ENCODE measurements around the gene CATSPER3. TPM values are rescaled to one million over a fixed set of nuclear protein-coding genes. Genes with fewer than 3 reads are reported as not detected.

CATSPER3 gene
- total and polyA plus RNA-seq, 2 experiments from 2014 or later: 0.11 to 0.14 TPM

DNA sequence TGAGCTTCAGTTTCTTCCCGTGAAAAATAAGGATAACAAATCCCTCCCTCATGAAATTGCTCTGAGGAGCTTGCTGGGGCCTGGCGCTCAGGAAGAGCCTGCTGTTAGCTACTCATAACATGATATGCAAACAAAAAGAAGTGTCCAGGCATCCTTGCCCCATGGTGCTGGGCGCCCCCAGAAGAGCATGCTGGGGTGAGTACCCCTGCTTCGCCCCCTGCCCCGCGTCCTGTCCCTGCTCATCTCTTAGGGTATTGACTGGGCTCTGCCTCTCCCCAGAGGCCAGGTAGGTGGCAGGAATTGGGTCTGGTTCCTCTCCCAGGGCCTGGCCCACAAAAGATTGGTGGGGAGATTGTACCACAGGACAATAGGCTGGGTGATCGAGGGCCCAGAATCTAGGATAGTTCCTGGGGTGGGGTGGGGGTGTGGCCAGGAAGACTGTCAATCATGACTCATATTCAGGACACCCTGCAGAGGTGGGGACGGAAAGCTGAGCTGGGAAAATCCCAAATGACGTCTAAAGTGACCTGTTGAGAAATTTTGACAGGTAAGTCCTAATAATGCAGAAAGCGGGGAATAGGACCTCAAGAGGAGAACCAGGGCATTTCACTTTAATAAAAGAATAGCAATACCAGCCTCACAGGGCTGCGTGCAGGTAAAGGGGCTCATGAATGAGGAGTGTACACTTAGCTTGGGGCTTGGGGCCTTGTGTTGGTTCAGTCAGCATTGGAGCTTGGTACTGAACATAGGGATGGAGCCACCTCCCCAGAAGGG lies 57.4 kb downstream of the CATSPER3 start:
- TF ChIP-seq EZH2phosphoT487 (IDR thresholded peaks at IDR 0.05; ENCODE audit: insufficient read depth, low read depth) (no peak), EZH2 (IDR thresholded peaks at IDR 0.05; ENCODE audit: insufficient read depth, poor library complexity, severe bottlenecking) (no peak)
- DNase-seq: no peak
- H2AFZ ChIP-seq: no peak overlapping the region
- no peaks in the 10 kb centered on the region for H3K9me3 ChIP-seq (ENCODE audit: low read depth)
- no peak overlapping the region for H3K4me3 ChIP-seq
- no peaks in the 10 kb centered on the region for H3F3A ChIP-seq (ENCODE audit: insufficient read depth)
- in situ Hi-C loops (cut with MboI): no loop called here
- H3K9me2 ChIP-seq (ENCODE audit: insufficient read depth): no peaks in the 10 kb centered on the region
- H3K79me2 ChIP-seq (ENCODE audit: insufficient read depth): no peaks in the 10 kb centered on the region
- H3K27me3 ChIP-seq (replicated peaks; ENCODE audit: insufficient read depth): peaks cover 56% of the 10 kb centered on the region
- 81 to 83% methylated on average over 11 of the region's 11 CpGs for whole genome bisulfite sequencing, 2 experiments (ENCODE audit: low coverage in 1 of 2, low lambda C conversion rate in 2 of 2, missing lambda C conversion rate in 2 of 2)
- H3K4me1 ChIP-seq (ENCODE audit: insufficient read depth): no peaks in the 10 kb centered on the region
- H3K27ac ChIP-seq: no peak overlapping the region
- H4K20me1 ChIP-seq (ENCODE audit: insufficient read depth): no peaks in the 10 kb centered on the region
- H3K36me3 ChIP-seq (ENCODE audit: low read depth): no peaks in the 10 kb centered on the region
- no peak overlapping the region for H3K9ac ChIP-seq
- H3K4me2 ChIP-seq (ENCODE audit: unreplicated experiment): no peak overlapping the region

GRCh38 chr5:135025730-135026644 lies 58.3 kb downstream of the CATSPER3 start:
- Histone ChIP-seq H3K9me2 (ENCODE audit: insufficient read depth) (no peaks in the 10 kb centered on the region), H3K9ac (no peak overlapping the region), H3K27me3 (replicated peaks; ENCODE audit: insufficient read depth) (peaks cover 59% of the 10 kb centered on the region), H3K4me2 (ENCODE audit: unreplicated experiment) (no peak overlapping the region), H2AFZ (no peak overlapping the region), H3K36me3 (ENCODE audit: low read depth) (no peaks in the 10 kb centered on the region), H3K9me3 (ENCODE audit: low read depth) (no peaks in the 10 kb centered on the region), H4K20me1 (ENCODE audit: insufficient read depth) (no peaks in the 10 kb centered on the region), H3K4me3 (no peak overlapping the region), H3K4me1 (ENCODE audit: insufficient read depth) (no peaks in the 10 kb centered on the region), H3K27ac (no peak overlapping the region), H3K79me2 (ENCODE audit: insufficient read depth) (no peaks in the 10 kb centered on the region), H3F3A (ENCODE audit: insufficient read depth) (no peaks in the 10 kb centered on the region)
- WGBS, 2 experiments (ENCODE audit: low coverage in 1 of 2, low lambda C conversion rate in 2 of 2, missing lambda C conversion rate in 2 of 2): 82 to 84% methylated on average over 15 of the region's 15 CpGs
- no peak for TF ChIP-seq EZH2 (IDR thresholded peaks at IDR 0.05; ENCODE audit: insufficient read depth, poor library complexity, severe bottlenecking)
- no peak for TF ChIP-seq EZH2phosphoT487 (IDR thresholded peaks at IDR 0.05; ENCODE audit: insufficient read depth, low read depth)
- in situ Hi-C loops (cut with MboI): no loop called here
- no peak for DNase-seq

GRCh38 chr5:135026645-135027265 lies 59.0 kb downstream of the CATSPER3 start:
- no peak overlapping the region for H3K27ac ChIP-seq
- no peak overlapping the region for H3K9ac ChIP-seq
- DNase-seq: no peak

GRCh38 chr5:135027266-135027696 lies 59.6 kb downstream of the CATSPER3 start:
- Histone ChIP-seq H3K9me3 (ENCODE audit: low read depth) (no peaks in the 10 kb centered on the region), H3K27ac (no peak overlapping the region), H3K9ac (no peak overlapping the region), H3K9me2 (ENCODE audit: insufficient read depth) (no peaks in the 10 kb centered on the region), H3F3A (ENCODE audit: insufficient read depth) (no peaks in the 10 kb centered on the region), H4K20me1 (ENCODE audit: insufficient read depth) (no peaks in the 10 kb centered on the region), H3K4me2 (ENCODE audit: unreplicated experiment) (no peak overlapping the region), H3K36me3 (ENCODE audit: low read depth) (no peaks in the 10 kb centered on the region), H3K4me1 (ENCODE audit: insufficient read depth) (no peaks in the 10 kb centered on the region), H3K27me3 (replicated peaks; ENCODE audit: insufficient read depth) (peaks cover 63% of the 10 kb centered on the region), H3K79me2 (ENCODE audit: insufficient read depth) (no peaks in the 10 kb centered on the region), H3K4me3 (no peak overlapping the region), H2AFZ (no peak overlapping the region)
- no peak for DNase-seq
- WGBS, 2 experiments (ENCODE audit: low coverage in 1 of 2, low lambda C conversion rate in 2 of 2, missing lambda C conversion rate in 2 of 2): 24 to 31% methylated on average over 24 to 29 of the region's 29 CpGs
- in situ Hi-C loops (cut with MboI): no loop called here
- TF ChIP-seq EZH2phosphoT487 (IDR thresholded peaks at IDR 0.05; ENCODE audit: insufficient read depth, low read depth) (no peak), EZH2 (IDR thresholded peaks at IDR 0.05; ENCODE audit: insufficient read depth, poor library complexity, severe bottlenecking) (peak; percentile 55)

More at GRCh38 chr5:135026645-135027265, 59.0 kb downstream of the CATSPER3 start:
- peaks cover 62% of the 10 kb centered on the region for H3K27me3 ChIP-seq (replicated peaks; ENCODE audit: insufficient read depth)
- H3F3A ChIP-seq (ENCODE audit: insufficient read depth): no peaks in the 10 kb centered on the region
- no peaks in the 10 kb centered on the region for H3K9me2 ChIP-seq (ENCODE audit: insufficient read depth)
- WGBS, 2 experiments (ENCODE audit: low coverage in 1 of 2, low lambda C conversion rate in 2 of 2, missing lambda C conversion rate in 2 of 2): 77 to 79% methylated on average over 12 of the region's 12 CpGs
- no peak overlapping the region for H3K4me2 ChIP-seq (ENCODE audit: unreplicated experiment)
- no peak overlapping the region for H2AFZ ChIP-seq
- no peaks in the 10 kb centered on the region for H3K9me3 ChIP-seq (ENCODE audit: low read depth)
- no peaks in the 10 kb centered on the region for H4K20me1 ChIP-seq (ENCODE audit: insufficient read depth)
- in situ Hi-C loops (cut with MboI): no loop called here
- TF ChIP-seq EZH2phosphoT487 (IDR thresholded peaks at IDR 0.05; ENCODE audit: insufficient read depth, low read depth) (no peak), EZH2 (IDR thresholded peaks at IDR 0.05; ENCODE audit: insufficient read depth, poor library complexity, severe bottlenecking) (no peak)
- H3K4me3 ChIP-seq: no peak overlapping the region
- no peaks in the 10 kb centered on the region for H3K4me1 ChIP-seq (ENCODE audit: insufficient read depth)
- no peaks in the 10 kb centered on the region for H3K36me3 ChIP-seq (ENCODE audit: low read depth)
- no peaks in the 10 kb centered on the region for H3K79me2 ChIP-seq (ENCODE audit: insufficient read depth)

All from GM23248 (cell line).